NT2/D1 (cell line): ENCODE results near the gene AOAH.

Experiments
- DNase-seq: peaks from one replicate; pipeline ENCODE4 v3.0.0-alpha.2; 2011; ENCODE audit warnings: low read depth, low spot score
- H3K27me3 ChIP-seq: 2 replicates; pipeline ENCODE4 v1.6.0; 2011; ENCODE audit warnings: mild to moderate bottlenecking; ENCODE audit not compliant: insufficient read length, insufficient read depth
- H3K36me3 ChIP-seq: 2 replicates; pipeline ENCODE4 v1.6.1; 2011; ENCODE audit warnings: mild to moderate bottlenecking, low read length, mixed read lengths; ENCODE audit not compliant: insufficient read depth, insufficient read length
- H3K4me1 ChIP-seq: 2 replicates; pipeline ENCODE4 v1.5.1; 2011; ENCODE audit not compliant: insufficient read depth, insufficient read length
- H3K4me3 ChIP-seq: 2 replicates; pipeline ENCODE4 v1.5.1; 2011; ENCODE audit warnings: low read depth; ENCODE audit not compliant: insufficient read length
- H3K9ac ChIP-seq: 2 replicates; pipeline ENCODE4 v1.6.0; 2011; ENCODE audit warnings: low read depth; ENCODE audit not compliant: insufficient read length
- H3K9me3 ChIP-seq: 2 replicates; pipeline ENCODE4 v1.5.1; 2011; ENCODE audit warnings: mild to moderate bottlenecking, low read length; ENCODE audit not compliant: insufficient read depth
- SUZ12 ChIP-seq: IDR thresholded peaks from 2 replicates; pipeline ENCODE4 v1.6.1; 2011; ENCODE audit not compliant: insufficient read length, insufficient read depth; ENCODE audit errors: extremely low read depth
- YY1 ChIP-seq: IDR thresholded peaks from 2 replicates; pipeline ENCODE4 v1.6.1; 2011; ENCODE audit not compliant: insufficient read length, insufficient read depth
- ZNF274 ChIP-seq: IDR thresholded peaks from 2 replicates; pipeline ENCODE4 v1.6.1; 2011; ENCODE audit warnings: mild to moderate bottlenecking, low read depth, low read length

Gene AOAH

DNA sequence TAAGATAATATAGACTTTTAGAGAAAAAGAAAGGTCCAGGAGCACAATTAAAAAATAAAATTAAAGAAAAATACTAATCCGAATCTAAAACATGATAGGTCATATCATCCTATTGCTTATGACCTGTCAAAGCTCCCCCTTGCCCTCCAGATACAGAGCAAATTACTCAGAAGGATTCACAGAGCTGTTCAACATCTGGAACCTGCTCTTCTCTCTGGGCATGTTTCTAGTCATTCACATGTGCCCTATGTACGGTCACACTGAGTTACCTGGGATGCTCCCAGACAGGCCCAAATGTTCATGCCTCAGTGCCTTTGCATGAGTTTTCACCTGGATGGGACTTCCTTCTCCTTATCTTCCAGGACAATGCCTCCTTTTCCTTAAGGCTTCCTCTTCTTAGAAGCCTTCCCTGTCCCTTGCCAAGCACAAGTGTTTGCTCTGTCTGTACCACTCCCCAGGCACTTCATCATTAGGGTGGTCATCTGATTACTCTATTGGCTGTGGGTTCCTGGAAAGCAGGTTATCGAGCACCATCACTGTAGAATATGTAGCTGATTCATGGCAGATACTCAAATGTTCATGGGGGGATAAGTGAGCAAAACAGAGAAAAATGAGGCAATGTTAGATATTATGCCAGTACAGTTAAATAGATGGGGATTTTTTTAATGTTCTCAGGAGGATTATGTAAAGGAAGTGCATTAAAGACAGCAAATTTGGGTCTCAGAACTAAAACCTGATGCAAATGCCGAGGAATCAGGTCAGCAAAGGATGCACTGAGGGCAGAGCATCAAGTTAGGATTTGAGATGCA, 12.0 kb upstream of the AOAH start:
- Histone ChIP-seq H3K36me3 (no peaks in the 10 kb centered on the region), H3K9me3 (no peaks in the 10 kb centered on the region), H3K4me1 (no peaks in the 10 kb centered on the region), H3K27me3 (no peaks in the 10 kb centered on the region), H3K9ac (no peak overlapping the region), H3K4me3 (no peak overlapping the region)
- no peak for TF ChIP-seq SUZ12
- TF ChIP-seq YY1, result no peak
- no peak for TF ChIP-seq ZNF274
- DNase-seq, result no peak

DNA sequence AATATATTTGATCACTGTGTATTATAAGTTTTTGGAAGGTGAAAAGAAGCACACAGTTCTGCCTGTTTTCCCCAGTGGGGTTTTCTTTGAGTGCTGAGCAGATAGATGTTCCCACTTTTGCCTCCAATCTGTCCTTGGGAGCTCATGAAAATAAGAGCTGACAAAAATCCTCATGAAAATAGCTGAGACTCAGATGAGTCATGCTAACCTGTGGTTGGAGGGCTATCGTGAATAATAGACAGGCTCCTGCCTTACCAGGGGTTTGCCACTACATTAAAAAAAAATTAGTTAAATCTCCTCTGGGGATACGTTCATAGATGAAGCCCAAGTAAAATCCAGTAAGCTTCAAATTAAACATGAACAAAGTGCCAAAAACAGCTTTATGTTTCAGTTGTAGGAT, 10.9 kb upstream of the AOAH start:
- no peak for TF ChIP-seq ZNF274
- no peak for DNase-seq
- no peaks in the 10 kb centered on the region for H3K4me1 ChIP-seq

DNA sequence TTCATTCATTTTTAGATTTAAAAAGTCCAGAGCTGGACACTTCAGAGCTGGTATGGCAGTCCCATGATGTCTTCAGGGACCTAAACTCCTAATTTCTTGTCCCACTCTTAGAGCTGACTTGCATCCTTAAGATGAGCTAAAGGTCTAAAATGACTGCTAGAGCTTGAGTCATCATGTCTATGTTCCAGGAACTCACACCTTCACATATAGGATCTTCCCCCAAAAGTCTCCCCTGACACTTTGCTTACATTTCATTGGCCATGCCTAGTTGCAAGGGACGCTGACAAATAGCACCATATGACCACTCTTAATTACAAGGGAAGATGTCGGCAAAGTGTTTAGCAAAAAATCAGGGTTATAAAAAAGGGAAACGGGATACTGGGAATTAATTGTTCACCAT, 10.4 kb upstream of the AOAH start:
- Histone ChIP-seq H3K4me3 (no peak overlapping the region), H3K36me3 (no peaks in the 10 kb centered on the region), H3K9me3 (no peaks in the 10 kb centered on the region; the same call in 1 of the 2 replicates), H3K4me1 (no peaks in the 10 kb centered on the region), H3K9ac (no peak overlapping the region), H3K27me3 (no peaks in the 10 kb centered on the region)
- TF ChIP-seq ZNF274 (no peak), SUZ12 (no peak), YY1 (no peak)
- DNase-seq, result no peak

More for the DNA sequence above, 10.9 kb upstream of the AOAH start:
- no peaks in the 10 kb centered on the region for H3K36me3 ChIP-seq
- H3K27me3 ChIP-seq, result no peaks in the 10 kb centered on the region
- H3K4me3 ChIP-seq, result no peak overlapping the region
- H3K9ac ChIP-seq, result no peak overlapping the region
- H3K9me3 ChIP-seq, result no peaks in the 10 kb centered on the region; the same call in 1 of the 2 replicates

DNA sequence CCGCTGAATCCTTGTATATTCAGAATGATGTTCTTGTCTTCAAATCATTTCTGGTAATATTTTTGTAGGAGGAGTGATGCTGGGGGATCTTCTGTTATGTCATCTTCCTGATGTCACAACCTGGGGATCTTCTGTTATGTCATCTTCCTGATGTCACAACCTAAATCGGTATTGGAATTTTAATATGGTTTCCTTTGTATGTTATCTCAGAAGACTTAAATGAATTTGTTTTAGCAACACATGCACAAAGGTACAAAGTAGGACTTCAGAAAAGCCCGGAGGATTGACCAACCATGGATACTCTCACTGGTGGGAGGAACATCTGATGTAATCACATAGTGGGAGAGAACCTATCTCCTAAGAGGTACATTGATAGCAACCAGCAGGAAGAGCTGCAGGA, 9.1 kb upstream of the AOAH start:
- no peak overlapping the region for H3K9ac ChIP-seq
- H3K27me3 ChIP-seq, result no peaks in the 10 kb centered on the region
- H3K4me1 ChIP-seq, result no peaks in the 10 kb centered on the region
- H3K9me3 ChIP-seq, result no peaks in the 10 kb centered on the region; the same call in 1 of the 2 replicates
- no peak overlapping the region for H3K4me3 ChIP-seq
- H3K36me3 ChIP-seq, result no peaks in the 10 kb centered on the region
- TF ChIP-seq SUZ12 (no peak), ZNF274 (no peak), YY1 (no peak)
- DNase-seq, result no peak

- TF ChIP-seq YY1 (no peak), SUZ12 (no peak), ZNF274 (no peak)
- no peak for DNase-seq
- no peak overlapping the region for H3K9ac ChIP-seq
- no peaks in the 10 kb centered on the region for H3K4me1 ChIP-seq
- H3K9me3 ChIP-seq, result no peaks in the 10 kb centered on the region; the same call in 1 of the 2 replicates
- no peaks in the 10 kb centered on the region for H3K36me3 ChIP-seq
- no peak overlapping the region for H3K4me3 ChIP-seq
- H3K27me3 ChIP-seq, result no peaks in the 10 kb centered on the region
Measured at GRCh38 chr7:36732806-36733205, 8.5 kb upstream of the AOAH start.

GRCh38 chr7:36730046-36730445, 5.8 kb upstream of the AOAH start:
- H3K36me3 ChIP-seq, result no peaks in the 10 kb centered on the region
- no peak overlapping the region for H3K9ac ChIP-seq
- DNase-seq, result no peak
- no peaks in the 10 kb centered on the region for H3K4me1 ChIP-seq
- no peak overlapping the region for H3K4me3 ChIP-seq
- no peaks in the 10 kb centered on the region for H3K27me3 ChIP-seq
- no peaks in the 10 kb centered on the region; the same call in 1 of the 2 replicates for H3K9me3 ChIP-seq
- no peak for TF ChIP-seq ZNF274
- TF ChIP-seq YY1, result no peak
- TF ChIP-seq SUZ12, result no peak

DNA sequence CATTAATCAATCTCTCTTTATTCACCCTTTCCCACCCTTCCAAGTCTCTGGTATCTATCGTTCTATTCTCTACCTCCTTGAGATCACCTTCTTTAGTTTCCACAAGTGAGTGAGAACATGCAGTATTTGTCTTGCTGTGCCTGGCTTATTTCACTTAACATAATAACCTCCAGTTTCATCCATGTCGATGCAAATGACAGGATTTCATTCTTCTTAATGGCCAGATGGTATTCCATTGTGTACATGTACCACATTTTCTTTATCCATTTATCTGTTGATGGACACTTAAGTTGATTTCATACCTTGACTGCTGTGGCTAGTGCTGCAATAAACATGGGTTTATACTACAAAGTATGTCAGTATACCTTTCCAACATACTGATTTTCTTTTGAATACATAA, 3.8 kb upstream of the AOAH start:
- Histone ChIP-seq H3K4me3 (no peak overlapping the region), H3K4me1 (no peaks in the 10 kb centered on the region), H3K27me3 (no peaks in the 10 kb centered on the region), H3K9ac (no peak overlapping the region), H3K9me3 (no peaks in the 10 kb centered on the region; the same call in 1 of the 2 replicates), H3K36me3 (no peaks in the 10 kb centered on the region)
- no peak for DNase-seq
- TF ChIP-seq YY1 (no peak), SUZ12 (no peak), ZNF274 (no peak)
